GM12874 (cell line): Measurements from ENCODE around the gene TSTD2.

Experiments
- CTCF ChIP-seq: IDR thresholded peaks from 2 replicates; pipeline ENCODE4 v1.5.1; 2011; ENCODE audit warnings: low read depth, mild to moderate bottlenecking, control low read depth, low read length, moderate library complexity; ENCODE audit not compliant: insufficient read depth

Gene TSTD2

GRCh38 chr9:97556721-97557605, 76.2 kb downstream of the TSTD2 start:
- no peak for TF ChIP-seq CTCF

- no peak for TF ChIP-seq CTCF
Measured at GRCh38 chr9:97556036-97556720, 77.0 kb downstream of the TSTD2 start.

- no peak for TF ChIP-seq CTCF
Measured at GRCh38 chr9:97555164-97555563, 78.0 kb downstream of the TSTD2 start.

- no peak for TF ChIP-seq CTCF
Measured at GRCh38 chr9:97554566-97555075, 78.5 kb downstream of the TSTD2 start.

GRCh38 chr9:97553841-97554240, 79.3 kb downstream of the TSTD2 start:
- no peak for TF ChIP-seq CTCF

- no peak for TF ChIP-seq CTCF
Measured at GRCh38 chr9:97553141-97553540, 80.0 kb downstream of the TSTD2 start.

GRCh38 chr9:97551308-97551707, 81.9 kb downstream of the TSTD2 start:
- TF ChIP-seq CTCF: no peak
